Astrocyte of the cerebellum (primary cell): Measurements from ENCODE around the gene MGAT5.

Experiments used
- DNase-seq: peaks from one replicate; pipeline ENCODE4 v3.0.0-alpha.2; 2011; ENCODE audit warnings: low read depth
- H3K4me3 ChIP-seq: 2 replicates; pipeline ENCODE4 v1.5.1; 2011; ENCODE audit warnings: mild to moderate bottlenecking, low read depth, low read length, moderate library complexity
- in situ Hi-C: cut with HindIII; loops from 2 replicates; pipeline ENCODE4 v1.10.0; 2017; ENCODE audit warnings: low sequenced_read_pairs
- TF ChIP-seq, protein P1 (sequence below): IDR thresholded peaks from 2 replicates; pipeline ENCODE4 v1.5.1; 2012; ENCODE audit warnings: low read length, low read depth, moderate library complexity, mild to moderate bottlenecking; ENCODE audit errors: missing control alignments

MGAT5 gene

DNA sequence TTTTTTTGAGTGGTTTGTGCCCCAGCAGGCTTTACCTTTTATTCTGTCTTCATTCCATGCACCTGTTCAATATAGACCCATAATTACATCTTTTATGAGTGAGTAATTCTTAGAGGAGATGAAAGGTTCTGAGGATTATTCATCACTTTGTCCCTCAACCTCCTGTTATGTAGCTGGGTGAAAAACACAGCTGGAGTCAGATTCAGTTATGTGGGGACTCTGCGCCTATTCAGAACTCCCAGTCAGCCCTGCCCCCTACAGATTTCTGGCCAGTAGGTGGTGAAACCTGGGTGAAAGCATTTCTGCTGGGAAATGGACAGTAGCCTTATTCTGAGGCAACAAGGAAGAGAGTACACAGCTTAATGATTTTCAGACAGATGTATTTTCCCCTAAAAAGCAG, 107.8 kb downstream of the MGAT5 start:
- in situ Hi-C loops = no loop called here
- no peak for DNase-seq
- TF ChIP-seq, protein P1, sequence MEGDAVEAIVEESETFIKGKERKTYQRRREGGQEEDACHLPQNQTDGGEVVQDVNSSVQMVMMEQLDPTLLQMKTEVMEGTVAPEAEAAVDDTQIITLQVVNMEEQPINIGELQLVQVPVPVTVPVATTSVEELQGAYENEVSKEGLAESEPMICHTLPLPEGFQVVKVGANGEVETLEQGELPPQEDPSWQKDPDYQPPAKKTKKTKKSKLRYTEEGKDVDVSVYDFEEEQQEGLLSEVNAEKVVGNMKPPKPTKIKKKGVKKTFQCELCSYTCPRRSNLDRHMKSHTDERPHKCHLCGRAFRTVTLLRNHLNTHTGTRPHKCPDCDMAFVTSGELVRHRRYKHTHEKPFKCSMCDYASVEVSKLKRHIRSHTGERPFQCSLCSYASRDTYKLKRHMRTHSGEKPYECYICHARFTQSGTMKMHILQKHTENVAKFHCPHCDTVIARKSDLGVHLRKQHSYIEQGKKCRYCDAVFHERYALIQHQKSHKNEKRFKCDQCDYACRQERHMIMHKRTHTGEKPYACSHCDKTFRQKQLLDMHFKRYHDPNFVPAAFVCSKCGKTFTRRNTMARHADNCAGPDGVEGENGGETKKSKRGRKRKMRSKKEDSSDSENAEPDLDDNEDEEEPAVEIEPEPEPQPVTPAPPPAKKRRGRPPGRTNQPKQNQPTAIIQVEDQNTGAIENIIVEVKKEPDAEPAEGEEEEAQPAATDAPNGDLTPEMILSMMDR = no peak
- no peak overlapping the region for H3K4me3 ChIP-seq

DNA sequence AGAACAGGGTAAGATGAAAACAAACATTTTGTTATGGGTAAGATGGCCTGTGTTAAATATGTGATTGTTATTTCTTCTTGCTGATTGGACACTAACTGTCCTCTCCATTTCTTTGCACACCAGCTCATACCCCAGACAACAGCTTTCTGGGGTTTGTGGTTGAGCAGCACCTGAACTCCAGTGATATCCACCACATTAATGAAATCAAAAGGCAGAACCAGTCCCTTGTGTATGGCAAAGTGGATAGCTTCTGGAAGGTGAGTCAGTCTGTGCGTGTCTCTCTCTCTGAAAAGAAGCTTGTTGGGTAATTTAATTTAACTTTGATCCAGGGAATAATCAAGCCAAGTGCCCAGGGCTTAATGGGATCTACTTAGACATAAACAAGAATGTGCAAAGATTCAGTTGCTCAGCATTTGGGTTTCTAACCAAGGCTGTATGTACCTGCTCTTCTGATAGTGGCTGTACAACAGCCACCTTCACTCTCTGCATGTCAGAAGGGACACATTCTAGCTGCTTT, 108.3 kb downstream of the MGAT5 start:
- H3K4me3 ChIP-seq = no peak overlapping the region
- DNase-seq = no peak
- TF ChIP-seq, protein P1 = no peak
- in situ Hi-C loops = no loop called here

DNA sequence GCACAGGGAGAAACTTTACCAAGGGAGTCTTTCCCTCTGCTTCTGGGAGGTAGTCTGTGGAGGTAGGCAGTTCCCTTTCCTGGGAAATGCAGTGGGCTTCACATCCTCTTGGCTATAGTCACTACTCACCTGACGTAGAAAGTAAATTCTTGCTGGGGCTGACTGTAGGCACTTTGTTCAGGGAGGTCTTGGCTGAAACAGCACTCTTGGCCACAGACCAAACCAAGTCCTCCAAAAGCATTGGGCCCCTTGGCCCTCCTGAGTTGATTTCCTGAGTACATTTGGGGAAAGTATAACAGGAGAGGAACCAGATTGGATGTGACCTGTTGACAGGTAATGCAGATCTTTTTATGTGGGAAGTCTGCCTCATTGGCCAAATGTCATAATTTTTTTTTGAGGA, 108.9 kb downstream of the MGAT5 start:
- H3K4me3 ChIP-seq = no peak overlapping the region
- in situ Hi-C loops = no loop called here
- no peak for DNase-seq
- TF ChIP-seq, protein P1 = no peak

DNA sequence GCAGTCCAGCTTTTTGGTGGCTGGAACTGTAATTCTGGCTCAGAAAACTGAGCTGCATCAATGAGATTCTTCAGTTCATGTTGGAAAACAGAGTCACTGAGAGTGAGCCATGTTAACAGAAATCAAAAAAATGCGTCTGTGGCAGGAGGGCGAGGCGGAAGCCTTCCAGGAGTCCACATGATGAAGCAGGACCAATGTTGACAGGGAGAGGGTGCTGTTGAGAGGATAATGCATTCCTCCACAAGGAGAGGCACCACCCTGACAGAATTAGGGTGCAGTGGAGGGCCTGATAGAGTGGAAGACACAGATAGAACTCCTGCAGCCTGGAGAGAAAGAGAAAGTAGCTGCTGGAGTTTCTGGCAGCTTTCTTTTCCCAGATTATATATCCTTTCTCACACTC, 111.5 kb downstream of the MGAT5 start:
- in situ Hi-C loops = no loop called here
- no peak for DNase-seq
- no peak overlapping the region for H3K4me3 ChIP-seq
- TF ChIP-seq, protein P1 = no peak

DNA sequence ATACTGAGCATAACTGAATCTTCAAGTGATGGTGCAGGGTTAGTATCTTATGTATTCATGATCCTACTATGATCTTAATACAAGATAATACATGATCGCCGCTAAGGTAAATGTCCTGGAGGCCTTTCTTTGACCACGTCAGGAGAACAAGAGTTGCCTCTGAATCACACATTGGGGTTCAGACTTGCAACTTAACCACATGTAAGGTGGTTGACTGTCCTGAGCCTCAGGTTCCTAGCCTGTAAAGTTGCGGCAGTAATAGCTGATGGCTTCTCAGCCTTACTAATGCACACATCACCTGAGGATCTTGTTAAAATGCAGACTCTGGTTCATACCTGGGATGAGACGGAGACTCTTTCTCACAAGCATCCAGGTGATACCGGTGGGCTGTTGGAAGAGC, 112.5 kb downstream of the MGAT5 start:
- in situ Hi-C loops = no loop called here
- TF ChIP-seq, protein P1 = no peak
- no peak for DNase-seq
- no peak overlapping the region for H3K4me3 ChIP-seq

DNA sequence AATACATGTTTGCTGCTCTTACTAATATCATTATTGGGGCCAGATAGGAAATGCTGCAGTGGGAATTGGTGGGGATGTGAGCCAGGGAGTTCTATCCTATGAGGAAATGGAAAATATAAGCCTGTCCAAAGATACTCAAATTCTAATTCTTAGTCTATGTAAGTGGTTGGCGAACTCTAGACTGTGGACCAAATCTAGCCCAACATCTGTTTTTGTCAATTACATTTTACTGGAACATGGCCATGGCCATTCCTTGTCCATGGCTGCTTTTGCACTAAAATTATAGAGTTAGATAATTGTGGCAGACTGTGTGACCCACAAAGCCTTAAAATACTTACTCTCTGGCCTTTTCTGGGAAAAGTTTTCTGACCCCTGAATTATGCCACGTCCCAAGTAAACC, 113.3 kb downstream of the MGAT5 start:
- TF ChIP-seq, protein P1 = no peak
- in situ Hi-C loops = no loop called here
- no peak for DNase-seq
- no peak overlapping the region for H3K4me3 ChIP-seq
